Natural killer cell (primary cell): ENCODE measurements around the gene FAT4. TPM values are rescaled to one million over a fixed set of nuclear protein-coding genes. Genes with fewer than 3 reads are reported as not detected.

ENCODE experiments used
- ATAC-seq, 3 donors: fragments of 150-1000 bp in 2 of 3; fragments of 200-7000 bp in 1 of 3; cut with Tn5 transposase; 1 replicate in 1 of 3; 2 replicates in 2 of 3; pipeline ENCODE4 v1.10.0; 2021; ENCODE audit warnings: mild to moderate bottlenecking in 2 of 3, moderate library complexity in 2 of 3
- DNase-seq, 2 donors: peaks; one replicate each; pipeline versions ENCODE4 v3.0.0 to v3.0.0-alpha.2; 2013 to 2021; ENCODE audit warnings: mixed read lengths in 1 of 2
- H3K27ac ChIP-seq: one replicate; pipeline ENCODE4 v1.5.1; 2013; ENCODE audit warnings: mild to moderate bottlenecking, low read length
- H3K27me3 ChIP-seq: one replicate; pipeline ENCODE4 v1.6.1; 2013; ENCODE audit warnings: low read length; ENCODE audit not compliant: control insufficient read depth, insufficient read depth
- H3K36me3 ChIP-seq: one replicate; pipeline ENCODE4 v1.6.1; 2013; ENCODE audit warnings: low read length; ENCODE audit not compliant: control insufficient read depth, insufficient read depth
- H3K4me1 ChIP-seq: one replicate; pipeline ENCODE4 v1.6.1; 2013; ENCODE audit warnings: low read length; ENCODE audit not compliant: control insufficient read depth, insufficient read depth
- H3K4me3 ChIP-seq: one replicate; pipeline ENCODE4 v1.5.1; 2013; ENCODE audit warnings: low read length
- H3K9me3 ChIP-seq: one replicate; pipeline ENCODE4 v1.6.1; 2013; ENCODE audit warnings: low read length; ENCODE audit not compliant: control insufficient read depth, insufficient read depth
- H3K27ac Mint-ChIP-seq, 2 donors: one replicate each; pipeline ENCODE4 v1.8.0; 2022; ENCODE audit warnings: mild to moderate bottlenecking in 2 of 2, mixed read lengths in 2 of 2, moderate library complexity in 1 of 2
- H3K27me3 Mint-ChIP-seq, 2 donors: one replicate each; pipeline ENCODE4 v1.8.0; 2022; ENCODE audit warnings: low read depth in 2 of 2, mixed read lengths in 2 of 2
- H3K36me3 Mint-ChIP-seq: one replicate; pipeline ENCODE4 v1.8.0; 2022; ENCODE audit warnings: mixed read lengths
- H3K4me1 Mint-ChIP-seq, 2 donors: one replicate each; pipeline ENCODE4 v1.8.0; 2022; ENCODE audit warnings: mixed read lengths in 2 of 2
- H3K4me3 Mint-ChIP-seq: one replicate; pipeline ENCODE4 v1.8.0; 2022; ENCODE audit warnings: mild to moderate bottlenecking, moderate library complexity, mixed read lengths
- H3K9me3 Mint-ChIP-seq, 2 donors: one replicate each; pipeline ENCODE4 v1.8.0; 2022; ENCODE audit warnings: mixed read lengths in 2 of 2
- CTCF ChIP-seq: fragments of 200-600 bp; IDR thresholded peaks from one replicate; pipeline ENCODE4 v1.8.0; 2022; ENCODE audit warnings: antibody characterized with exemption
- WGBS: methylation state at CpG from one replicate; pipeline ENCODE4 v1.1.7; 2013; ENCODE audit warnings: missing lambda C conversion rate; ENCODE audit not compliant: insufficient coverage; 5-methylcytosine and 5-hydroxymethylcytosine counted together
- intact Hi-C: fragments of 100-400 bp; cut with micrococcal nuclease; formaldehyde crosslinking; loops from one replicate; pipeline ENCODE4 v1.14.2; 2022
- total RNA-seq, 4 donors: library from RNA; stranded (reverse); fragments of 120-200 nt in 1 of 4; gene quantifications; one replicate each; pipeline versions ENCODE4 v1.2.3 to v1.2.4, GENCODE V29; 2013 to 2022

FAT4 gene
- total RNA-seq, 3 donors from 2014 or later (not counting 1 experiment from before 2014, with no cell fraction given), result 4.5 to 8.0 (median 5.1) TPM

GRCh38 chr4:125319311-125319710 is 4.6 kb downstream of the FAT4 start:
- Histone ChIP-seq H3K27ac (no peak overlapping the region), H3K36me3 (no peaks in the 10 kb centered on the region), H3K4me3 (no peak overlapping the region), H3K27me3 (peaks cover 2% of the 10 kb centered on the region), H3K9me3 (peaks cover 4% of the 10 kb centered on the region), H3K4me1 (peaks cover 32% of the 10 kb centered on the region)
- intact Hi-C loops, result loop anchor here (10.0 kb wide), 1 partner anchor 145 kb away; no protein-coding TSS in a partner anchor
- Mint-ChIP-seq H3K4me3 (no peak overlapping the region), H3K27ac (no peak overlapping the region), H3K4me1 (peaks cover 49 to 60% of the 10 kb centered on the region in 2 donors), H3K27me3 (no peaks in the 10 kb centered on the region), H3K9me3 (peaks cover 0 to 2% of the 10 kb centered on the region in 2 donors), H3K36me3 (no peaks in the 10 kb centered on the region)
- DNase-seq (no peak), ATAC-seq (no peak)
- TF ChIP-seq CTCF, result no peak
- WGBS, result 82% methylated on average over 2 of the region's 2 CpGs

- intact Hi-C loops, result no loop called here
- Histone ChIP-seq H3K27ac (no peak overlapping the region), H3K9me3 (no peaks in the 10 kb centered on the region), H3K27me3 (peaks cover 2% of the 10 kb centered on the region), H3K36me3 (no peaks in the 10 kb centered on the region), H3K4me3 (no peak overlapping the region), H3K4me1 (peaks cover 15% of the 10 kb centered on the region)
- ATAC-seq (no peak), DNase-seq (no peak)
- no peak for TF ChIP-seq CTCF
- Mint-ChIP-seq H3K9me3 (peaks cover 0 to 2% of the 10 kb centered on the region in 2 donors), H3K4me3 (no peak overlapping the region), H3K4me1 (peaks cover 36 to 41% of the 10 kb centered on the region in 2 donors), H3K27ac (no peak overlapping the region), H3K27me3 (no peaks in the 10 kb centered on the region), H3K36me3 (no peaks in the 10 kb centered on the region)
Observed at GRCh38 chr4:125321709-125322365, 7.1 kb downstream of the FAT4 start.

- DNase-seq (no peak), ATAC-seq (no peak)
- Histone ChIP-seq H3K4me3 (no peak overlapping the region), H3K27me3 (no peaks in the 10 kb centered on the region), H3K4me1 (peaks cover 10% of the 10 kb centered on the region), H3K36me3 (no peaks in the 10 kb centered on the region), H3K9me3 (no peaks in the 10 kb centered on the region), H3K27ac (no peak overlapping the region)
- no peaks in the 10 kb centered on the region for H3K36me3 Mint-ChIP-seq
- TF ChIP-seq CTCF, result no peak
- H3K4me1 Mint-ChIP-seq, result peaks cover 35 to 37% of the 10 kb centered on the region in 2 donors
- H3K9me3 Mint-ChIP-seq, result peaks cover 0 to 2% of the 10 kb centered on the region in 2 donors
- H3K27ac Mint-ChIP-seq, result no peak overlapping the region
- intact Hi-C loops, result no loop called here
- no peaks in the 10 kb centered on the region for H3K27me3 Mint-ChIP-seq
- H3K4me3 Mint-ChIP-seq, result no peak overlapping the region
- no CpG with 5 or more reads among the region's 1 CpG for WGBS
Observed at GRCh38 chr4:125322366-125322730, 7.6 kb downstream of the FAT4 start.

GRCh38 chr4:125323654-125324053 is 8.9 kb downstream of the FAT4 start:
- H3K4me1 ChIP-seq, result no peaks in the 10 kb centered on the region
- no peak overlapping the region for H3K27ac ChIP-seq
- H3K36me3 Mint-ChIP-seq, result no peaks in the 10 kb centered on the region
- H3K36me3 ChIP-seq, result no peaks in the 10 kb centered on the region
- H3K9me3 Mint-ChIP-seq, result peaks cover 0 to 2% of the 10 kb centered on the region in 2 donors
- no peak for DNase-seq
- H3K27ac Mint-ChIP-seq, result no peak overlapping the region
- no peaks in the 10 kb centered on the region for H3K27me3 Mint-ChIP-seq
- no peak for TF ChIP-seq CTCF
- H3K4me3 ChIP-seq, result no peak overlapping the region
- WGBS, result 92% methylated on average over 3 of the region's 3 CpGs
- intact Hi-C loops, result no loop called here
- no peaks in the 10 kb centered on the region for H3K9me3 ChIP-seq
- ATAC-seq, result no peak
- no peaks in the 10 kb centered on the region for H3K27me3 ChIP-seq
- no peak overlapping the region for H3K4me3 Mint-ChIP-seq
- peaks cover 24 to 25% of the 10 kb centered on the region in 2 donors for H3K4me1 Mint-ChIP-seq
